GM21723 (cell line): ENCODE data around the gene CDNF.
"Not testable (repeated sequence)": the region's sequence is repeated elsewhere in the genome, so short reads cannot be mapped to it uniquely, and the experiment has no call there.

ENCODE experiments used
- ATAC-seq: cut with Tn5 transposase; IDR thresholded peaks from one replicate; pipeline ENCODE4 v1.9.1; 2021; ENCODE audit warnings: mild to moderate bottlenecking, moderate library complexity; ENCODE audit not compliant: unreplicated experiment

CDNF gene

GRCh38 chr10:14839305-14839695 is 1.5 kb upstream of the CDNF start:
- no peak for ATAC-seq

GRCh38 chr10:14838582-14839304 is 906 bp upstream of the CDNF start:
- peak; percentile 10 for ATAC-seq

DNA sequence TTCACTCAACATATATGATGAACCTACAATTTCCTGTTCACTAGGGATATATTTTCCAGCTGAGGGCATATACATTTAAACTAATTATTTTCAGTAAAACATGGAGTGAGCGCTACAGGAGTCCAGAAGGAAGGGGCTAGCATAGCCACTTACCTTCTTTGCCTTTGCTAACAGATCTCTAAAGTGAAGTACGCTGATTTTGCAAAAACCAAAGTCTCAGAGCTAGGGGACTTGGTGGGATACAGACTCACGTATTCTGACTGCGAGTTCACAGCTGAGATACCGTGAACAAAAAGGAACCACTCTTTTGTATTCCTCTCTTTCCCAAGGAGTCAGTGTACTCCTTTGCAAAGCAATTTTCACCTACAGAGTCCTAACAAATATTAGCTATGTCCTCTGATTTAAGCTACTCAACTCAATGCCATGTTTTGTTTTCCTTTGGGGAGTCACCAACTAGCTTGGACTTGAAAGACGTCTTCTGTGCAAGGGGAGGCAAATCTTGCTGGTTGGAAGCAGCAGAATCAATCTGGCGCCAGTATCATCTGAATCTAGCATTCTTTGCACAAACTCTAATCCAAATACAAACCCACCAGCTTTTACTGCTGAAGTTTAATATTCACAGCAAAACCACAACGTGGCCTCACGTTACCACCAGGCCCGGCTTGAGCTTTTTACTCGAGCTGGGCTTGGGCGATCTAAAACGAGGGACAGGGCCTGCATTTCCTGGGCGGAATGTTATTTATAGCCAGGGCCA is 657 bp downstream of the CDNF start:
- ATAC-seq: no peak

DNA sequence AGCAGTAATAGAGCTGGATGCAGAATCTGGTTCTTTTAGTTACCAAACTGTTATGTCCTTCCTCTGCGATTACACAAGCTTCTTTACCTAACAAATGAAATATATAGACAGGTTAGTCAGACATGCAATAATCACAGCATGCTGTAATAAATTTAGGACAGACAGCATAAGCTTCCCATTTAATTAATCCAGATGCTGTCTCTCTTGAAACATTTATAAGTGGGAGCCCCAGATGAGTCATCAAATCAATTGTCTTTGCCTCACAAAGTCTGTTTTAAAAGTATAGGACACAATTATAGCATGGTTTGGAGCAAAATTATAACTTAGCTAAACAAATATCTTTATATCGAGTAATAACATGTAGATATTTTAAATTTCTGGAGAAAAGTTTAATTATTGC is 1.6 kb downstream of the CDNF start:
- no peak for ATAC-seq

GRCh38 chr10:14833106-14833505 is 4.7 kb downstream of the CDNF start:
- no peak for ATAC-seq

GRCh38 chr10:14826076-14826829 is 11.6 kb downstream of the CDNF start:
- no peak for ATAC-seq

- ATAC-seq: no peak
These were observed 13.9 kb downstream of the CDNF start for GRCh38 chr10:14823966-14824365.

DNA sequence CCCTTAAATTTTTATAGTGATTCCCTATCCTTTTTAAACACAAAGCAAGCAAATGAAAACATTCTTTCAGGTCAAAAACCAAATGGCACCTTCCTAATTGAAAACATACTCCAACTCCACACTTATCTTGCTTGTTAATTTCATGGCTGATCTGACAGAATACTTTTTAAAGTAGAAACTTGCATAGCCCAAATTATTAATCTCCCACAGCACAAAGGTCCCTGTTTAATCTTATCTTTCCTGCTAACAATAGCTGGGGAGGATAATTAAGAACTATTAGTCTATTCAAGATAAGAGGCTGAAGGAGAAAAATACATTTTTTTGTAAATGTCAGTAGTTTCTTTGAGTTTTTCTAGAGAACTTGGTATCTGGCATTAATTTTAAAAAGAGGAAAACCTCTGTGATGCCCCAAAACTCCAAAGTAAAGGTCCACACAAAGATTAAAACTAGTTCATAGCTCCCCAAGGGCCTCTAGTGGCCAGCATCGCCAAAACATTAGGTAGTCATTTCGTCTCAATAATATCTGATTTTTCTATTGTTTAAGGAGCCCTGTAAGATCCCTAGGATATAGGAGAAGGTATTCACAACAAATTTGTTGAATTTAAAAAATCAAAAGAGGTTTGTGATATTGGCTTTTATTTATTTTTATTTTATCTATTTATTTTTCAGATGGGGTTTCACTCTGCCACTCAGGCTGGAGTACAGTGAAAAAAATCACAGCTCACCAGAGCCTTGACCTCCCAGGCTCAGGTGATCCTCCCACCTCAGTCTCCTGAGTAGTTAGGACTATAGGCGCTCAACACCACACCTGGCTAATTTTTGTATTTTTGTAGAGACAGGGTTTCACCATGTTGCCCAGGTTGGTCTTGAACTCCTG is 14.7 kb downstream of the CDNF start:
- ATAC-seq: no peak

GRCh38 chr10:14821635-14822375 is 16.0 kb downstream of the CDNF start:
- ATAC-seq: no peak

DNA sequence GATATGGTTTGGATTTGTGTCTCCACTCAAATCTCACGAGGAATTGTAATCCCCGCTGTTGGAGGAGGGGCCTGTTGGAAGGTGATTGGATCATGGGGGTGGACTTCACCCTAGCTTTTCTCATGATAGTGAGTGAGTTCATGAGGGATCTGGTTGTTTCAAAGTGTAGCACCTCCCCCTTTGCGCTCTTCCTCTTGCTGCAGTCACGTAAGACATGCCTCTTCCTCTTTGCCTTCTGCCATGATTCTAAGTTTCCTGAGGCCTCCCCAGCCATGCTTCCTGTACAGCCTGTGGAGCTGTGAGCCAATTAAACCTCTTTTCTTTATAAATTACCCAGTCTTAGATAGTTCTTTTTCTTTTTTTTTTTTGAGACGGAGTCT is 17.1 kb downstream of the CDNF start:
- ATAC-seq: no peak

- ATAC-seq: no peak
These were observed 17.6 kb downstream of the CDNF start for GRCh38 chr10:14820010-14820774.

DNA sequence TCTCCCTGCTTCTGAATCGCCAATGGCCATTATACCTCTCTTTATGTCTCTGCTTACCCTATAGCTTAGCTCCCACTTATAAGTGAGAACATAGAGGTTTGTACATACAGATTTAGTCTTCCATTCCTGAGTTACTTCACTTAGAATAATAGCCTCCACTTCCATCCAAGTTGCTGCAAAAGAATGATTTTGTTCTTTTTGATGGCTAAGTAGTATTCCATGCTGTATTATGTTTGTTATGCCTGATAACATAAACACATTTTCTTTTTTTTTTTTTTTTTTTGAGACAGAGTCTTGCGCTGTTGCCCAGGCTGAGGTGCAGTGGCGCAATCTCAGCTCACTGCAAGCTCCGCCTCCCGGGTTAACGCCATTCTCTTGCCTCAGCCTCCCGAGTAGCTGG is 21.1 kb downstream of the CDNF start:
- ATAC-seq: not testable (repeated sequence)

GRCh38 chr10:14815681-14816080 is 22.2 kb downstream of the CDNF start:
- no peak for ATAC-seq

DNA sequence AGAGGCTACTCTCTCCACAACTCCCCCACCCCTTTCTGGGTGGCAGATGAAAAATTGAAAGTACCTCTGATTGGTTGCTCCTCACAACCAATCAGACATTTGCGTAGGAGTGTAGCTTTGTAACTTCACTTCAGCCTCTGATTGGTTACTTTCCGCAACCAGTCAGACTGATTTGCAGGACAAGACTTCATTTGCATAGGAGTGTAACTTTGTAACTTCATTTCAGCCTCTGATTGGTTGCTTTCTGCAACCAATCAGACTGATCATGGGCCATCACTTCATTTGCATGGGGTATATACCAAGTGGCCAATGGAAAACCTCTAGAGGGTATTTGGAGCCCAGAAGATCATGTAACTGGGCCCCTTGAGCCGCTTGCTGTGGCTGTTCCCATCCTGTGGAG is 25.6 kb downstream of the CDNF start:
- no peak for ATAC-seq

- no peak for ATAC-seq
These were observed 26.6 kb downstream of the CDNF start for GRCh38 chr10:14810969-14811953.

GRCh38 chr10:14806318-14806717 is 31.5 kb downstream of the CDNF start:
- no peak for ATAC-seq

- no peak for ATAC-seq
These were observed 34.0 kb downstream of the CDNF start for GRCh38 chr10:14803827-14804226.

DNA sequence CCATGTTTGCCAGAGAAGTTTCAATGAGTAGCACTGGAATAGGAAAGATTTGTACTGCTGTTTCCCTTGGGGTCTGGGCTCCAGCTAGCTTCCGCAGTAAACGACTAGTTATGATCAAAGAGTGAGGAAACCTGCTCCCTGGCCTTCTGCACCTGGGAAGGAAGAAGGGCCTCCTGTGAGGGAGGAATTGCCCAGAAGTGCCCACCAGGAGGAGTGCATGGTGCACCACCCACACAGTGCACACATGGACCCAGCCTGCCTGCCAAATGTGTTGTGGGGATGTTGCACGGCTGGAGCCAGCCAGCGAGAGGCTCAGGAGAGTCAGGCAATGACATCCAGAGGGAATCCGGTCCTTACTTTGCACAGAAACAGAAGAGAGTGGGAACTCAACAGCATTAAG is 36.1 kb downstream of the CDNF start:
- no peak for ATAC-seq
